ENCODE results near the gene ZNF691.
"Not testable (repeated sequence)": the region's sequence is repeated elsewhere in the genome, so short reads cannot be mapped to it uniquely, and the experiment has no call there.

ZNF691 gene, protein sequence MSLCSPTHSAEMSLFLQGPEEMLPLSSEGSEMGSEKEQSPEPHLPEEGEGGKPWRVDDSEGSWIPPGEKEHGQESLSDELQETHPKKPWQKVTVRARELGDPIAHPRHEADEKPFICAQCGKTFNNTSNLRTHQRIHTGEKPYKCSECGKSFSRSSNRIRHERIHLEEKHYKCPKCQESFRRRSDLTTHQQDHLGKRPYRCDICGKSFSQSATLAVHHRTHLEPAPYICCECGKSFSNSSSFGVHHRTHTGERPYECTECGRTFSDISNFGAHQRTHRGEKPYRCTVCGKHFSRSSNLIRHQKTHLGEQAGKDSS

DNA sequence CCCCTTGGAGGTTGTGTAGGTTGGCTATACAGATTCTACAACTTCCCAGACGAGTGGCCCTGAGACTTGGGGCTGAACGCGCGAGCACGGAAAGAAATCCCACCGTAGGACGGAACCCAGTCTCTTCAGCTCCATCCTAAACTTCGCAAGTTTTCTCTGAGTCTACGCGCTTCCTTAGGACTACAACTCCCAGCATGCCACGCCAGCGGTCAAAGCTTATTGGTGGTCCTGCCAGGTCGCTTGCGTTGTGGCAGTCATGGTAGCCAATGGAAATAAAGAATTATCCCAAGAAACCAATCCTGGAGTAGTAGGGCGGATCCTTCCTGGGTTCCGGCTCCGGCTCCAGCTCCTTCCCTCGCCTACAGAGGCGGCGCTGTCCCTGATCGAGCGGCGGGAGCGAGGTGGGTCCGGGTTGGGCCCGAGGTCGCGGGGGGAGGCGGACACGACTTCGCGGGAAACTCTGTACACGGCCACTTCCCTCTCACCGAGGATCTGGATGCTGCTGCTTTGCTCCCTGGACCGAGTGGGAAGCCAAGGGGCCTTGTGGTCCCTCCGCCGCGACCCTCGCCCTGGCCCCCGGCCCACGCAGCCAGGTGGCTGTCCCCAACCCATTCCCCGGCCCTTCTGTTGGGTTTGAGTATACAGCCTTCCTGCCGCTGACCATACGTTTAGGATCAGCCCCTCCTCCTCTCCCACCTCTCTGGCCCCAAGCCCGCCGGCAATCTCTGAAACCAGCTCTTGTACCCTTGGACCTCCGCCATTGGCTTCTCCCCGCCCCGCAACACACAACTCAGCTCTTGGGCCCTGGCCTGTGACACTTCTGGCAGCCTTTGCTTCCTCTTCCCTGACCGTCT, at the start of gene ZNF691:
Gene ZNF691, plus strand, starts transcription at position 357 of the 854 bp plus-strand sequence. CDS start 3,046 bp downstream, outside the sequence.
- peak; percentile 98 for DNase-seq
- in situ Hi-C loops (cut with MboI; ENCODE audit: low pct_unique_long_range_greater_than_20kb, low sequenced_read_pairs), result no loop called here

DNA sequence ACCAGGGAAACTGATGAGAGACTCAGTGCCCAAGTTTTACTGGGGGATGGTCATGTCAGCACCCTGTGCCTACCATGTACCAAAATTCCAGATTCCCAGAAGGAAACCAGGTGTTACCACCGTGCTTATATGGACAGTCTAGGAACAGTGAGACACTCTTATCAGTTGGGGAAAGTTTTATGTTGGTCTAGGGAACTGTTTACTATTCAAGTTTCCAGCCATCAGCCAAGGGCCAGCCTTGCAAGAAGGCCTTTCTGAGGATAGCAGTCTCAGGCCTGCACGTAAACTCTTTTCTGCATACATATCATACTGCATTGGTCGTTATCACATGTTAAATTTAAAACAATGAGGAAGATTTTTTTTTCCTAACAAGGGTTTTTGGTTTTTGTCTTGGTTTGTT, 49.0 kb upstream of the ZNF691 start:
- in situ Hi-C loops (cut with MboI; ENCODE audit: low pct_unique_long_range_greater_than_20kb, low sequenced_read_pairs), result loop anchor here (25.0 kb wide), 1 partner anchor 265 kb away; no protein-coding TSS in a partner anchor
- DNase-seq, result no peak

DNA sequence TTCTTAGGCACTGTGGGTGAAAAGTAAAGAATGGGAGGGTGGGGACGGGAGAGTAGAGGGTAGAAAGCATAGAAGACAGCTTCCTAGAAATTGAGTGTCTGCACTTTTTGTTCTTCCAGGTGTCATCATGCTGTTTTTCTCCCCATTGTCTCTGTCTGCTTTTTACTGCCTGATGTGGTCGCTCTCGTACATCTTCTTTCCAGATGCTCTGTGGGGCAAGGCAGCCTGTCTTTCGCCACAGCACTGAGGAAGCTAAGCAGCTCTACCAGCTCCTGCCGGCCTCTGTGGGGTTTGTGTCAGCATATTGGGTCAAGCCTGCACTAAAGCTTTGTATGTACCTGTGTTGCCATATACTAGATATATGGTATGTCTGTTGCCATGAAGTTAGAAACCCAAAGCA, 48.4 kb upstream of the ZNF691 start:
- in situ Hi-C loops (cut with MboI; ENCODE audit: low pct_unique_long_range_greater_than_20kb, low sequenced_read_pairs), result loop anchor here (25.0 kb wide), 1 partner anchor 264 kb away; no protein-coding TSS in a partner anchor
- no peak for DNase-seq

DNA sequence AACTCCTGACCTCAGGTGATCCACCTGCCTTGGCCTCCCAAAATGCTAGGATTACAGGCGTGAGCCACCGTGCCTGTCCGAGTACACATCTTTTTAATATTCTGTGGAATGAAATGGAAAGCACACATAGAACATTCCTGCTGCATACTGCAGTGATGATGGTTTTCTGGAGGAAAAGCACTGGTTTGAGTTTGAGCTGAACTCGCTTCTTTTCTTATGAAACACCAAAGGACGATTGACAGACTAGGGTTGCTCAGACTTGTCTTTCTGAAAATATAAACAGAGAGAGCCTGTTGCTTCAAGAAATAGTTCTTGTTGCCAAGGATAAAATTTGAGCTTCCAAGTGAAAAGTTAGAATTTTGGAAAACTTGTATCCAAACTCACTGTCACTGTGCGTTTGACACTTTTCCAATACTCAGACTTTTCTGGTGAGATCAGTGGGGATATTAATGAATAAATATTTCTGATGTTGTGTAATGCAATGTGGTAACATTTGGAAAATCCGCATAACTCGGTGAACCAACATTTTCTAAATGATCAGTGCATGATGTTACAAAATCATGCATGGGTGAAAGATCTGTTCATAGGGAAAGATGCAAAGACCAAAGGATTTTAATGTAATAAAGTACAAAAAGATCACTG, 44.5 kb upstream of the ZNF691 start:
- no peak for DNase-seq
- in situ Hi-C loops (cut with MboI; ENCODE audit: low pct_unique_long_range_greater_than_20kb, low sequenced_read_pairs), result no loop called here

DNA sequence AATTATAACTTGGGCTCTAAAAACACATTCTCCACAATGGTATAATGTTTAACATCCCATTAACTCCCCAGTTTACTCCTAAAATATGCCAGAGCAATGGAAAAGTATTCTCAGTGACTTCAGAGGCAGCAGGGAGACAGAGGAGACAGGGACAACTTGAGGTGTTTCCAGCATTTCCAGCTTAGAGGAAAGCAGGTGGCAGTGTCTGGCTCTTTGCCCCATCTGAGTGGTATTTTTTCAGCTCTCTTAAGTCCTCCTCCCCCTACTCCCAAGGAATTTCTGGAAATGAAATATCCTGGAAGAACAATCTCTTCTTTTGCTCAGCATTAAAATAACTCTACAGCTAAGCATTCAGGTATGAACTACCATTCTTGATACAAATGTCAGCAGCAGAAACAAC, 40.2 kb upstream of the ZNF691 start:
- in situ Hi-C loops (cut with MboI; ENCODE audit: low pct_unique_long_range_greater_than_20kb, low sequenced_read_pairs), result no loop called here
- DNase-seq, result no peak

DNA sequence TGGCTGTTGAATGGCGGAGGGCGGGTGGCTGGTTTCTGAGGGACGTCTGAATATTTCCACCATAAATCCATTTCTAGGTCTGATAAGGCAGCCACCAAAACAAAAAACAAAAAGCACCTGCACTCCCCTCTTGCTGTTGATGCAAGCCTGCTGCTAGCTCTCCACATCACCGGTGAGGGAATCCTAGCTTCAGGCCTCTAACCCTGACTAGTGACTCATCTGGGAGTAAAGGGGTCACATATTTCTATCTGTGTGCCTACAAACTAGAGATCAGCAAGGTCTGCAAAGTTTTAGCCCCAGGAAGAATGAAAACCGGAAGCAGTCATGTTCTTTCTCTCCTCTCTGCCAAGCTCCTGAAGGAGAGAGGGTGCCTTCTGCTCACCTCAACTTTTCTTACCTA, 39.8 kb upstream of the ZNF691 start:
- in situ Hi-C loops (cut with MboI; ENCODE audit: low pct_unique_long_range_greater_than_20kb, low sequenced_read_pairs), result no loop called here
- DNase-seq, result no peak

DNA sequence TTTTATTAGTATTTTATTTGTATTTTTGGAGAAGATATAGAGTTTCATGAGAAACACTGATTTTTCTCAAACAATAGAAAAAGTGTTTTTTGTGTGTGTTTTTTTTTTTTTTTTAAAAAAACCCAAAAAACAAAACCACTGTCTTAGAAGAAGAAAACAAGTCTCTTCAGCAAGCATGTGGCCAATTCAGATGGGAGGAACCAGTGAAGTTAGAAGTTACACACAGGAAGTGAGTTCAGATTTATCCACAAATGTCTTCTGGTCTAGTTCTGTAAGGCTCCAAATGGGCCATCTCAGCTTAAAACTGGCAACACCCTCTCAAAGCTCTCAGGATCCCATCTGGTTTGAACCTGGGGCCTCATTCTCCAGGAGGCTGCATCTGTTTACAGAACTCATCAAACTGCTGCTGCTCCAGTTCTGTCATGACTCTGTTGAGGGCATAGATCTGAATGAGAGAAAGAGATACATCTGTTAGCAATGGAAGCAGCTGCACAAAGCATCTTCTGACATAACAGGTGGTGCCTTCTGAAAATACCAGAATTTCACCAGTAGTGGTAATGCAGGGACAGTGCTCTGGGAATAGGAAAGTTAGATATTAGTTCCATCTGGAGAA, 39.3 kb upstream of the ZNF691 start:
- no peak for DNase-seq
- in situ Hi-C loops (cut with MboI; ENCODE audit: low pct_unique_long_range_greater_than_20kb, low sequenced_read_pairs), result no loop called here

DNA sequence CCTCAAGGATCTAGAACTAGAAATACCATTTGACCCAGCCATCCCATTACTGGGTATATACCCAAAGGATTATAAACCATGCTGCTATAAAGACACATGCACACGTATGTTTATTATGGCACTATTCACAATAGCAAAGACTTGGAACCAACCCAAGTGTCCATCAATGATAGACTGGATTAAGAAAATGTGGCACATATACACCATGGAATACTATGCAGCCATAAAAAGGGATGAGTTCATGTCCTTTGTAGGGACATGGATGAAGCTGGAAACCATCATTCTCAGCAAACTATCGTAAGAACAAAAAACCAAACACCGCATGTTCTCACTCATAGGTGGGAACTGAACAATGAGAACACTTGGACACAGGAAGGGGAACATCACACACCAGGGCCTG, 31.6 kb upstream of the ZNF691 start:
- in situ Hi-C loops (cut with MboI; ENCODE audit: low pct_unique_long_range_greater_than_20kb, low sequenced_read_pairs), result not testable (repeated sequence)

DNA sequence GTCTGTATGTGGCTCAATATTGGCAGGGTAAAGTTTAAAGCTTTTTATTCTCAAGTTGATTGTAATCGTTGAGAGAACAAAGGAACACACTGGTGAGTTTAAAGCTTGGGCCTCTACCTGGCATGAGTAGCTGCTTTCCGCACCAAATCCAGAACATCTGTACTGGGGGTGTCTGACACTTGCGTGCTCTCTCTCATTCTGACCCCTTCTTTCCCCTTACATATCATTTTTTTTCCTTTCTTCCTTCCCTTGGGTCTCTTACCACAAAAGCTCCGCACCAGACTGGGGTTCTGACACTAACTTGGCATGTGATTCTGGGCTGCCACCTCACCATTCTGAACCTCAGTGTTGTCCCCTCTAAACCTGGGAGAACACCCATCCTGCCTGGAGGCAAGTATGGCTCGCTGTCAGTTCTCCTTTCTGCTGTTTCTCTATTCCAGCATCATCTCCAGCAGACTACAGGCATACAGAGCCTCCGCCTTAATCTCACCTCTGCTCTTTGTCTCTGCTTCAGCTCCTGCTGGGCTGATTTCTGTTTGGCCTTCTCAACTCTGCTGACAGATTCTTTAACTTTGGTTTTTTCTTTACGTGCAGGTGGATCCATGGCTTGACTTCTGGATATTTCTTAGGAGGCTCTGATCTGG, 30.4 kb upstream of the ZNF691 start:
- no peak for DNase-seq
- in situ Hi-C loops (cut with MboI; ENCODE audit: low pct_unique_long_range_greater_than_20kb, low sequenced_read_pairs), result no loop called here

More for the DNA sequence above, 31.6 kb upstream of the ZNF691 start:
- DNase-seq, result not testable (repeated sequence)

DNA sequence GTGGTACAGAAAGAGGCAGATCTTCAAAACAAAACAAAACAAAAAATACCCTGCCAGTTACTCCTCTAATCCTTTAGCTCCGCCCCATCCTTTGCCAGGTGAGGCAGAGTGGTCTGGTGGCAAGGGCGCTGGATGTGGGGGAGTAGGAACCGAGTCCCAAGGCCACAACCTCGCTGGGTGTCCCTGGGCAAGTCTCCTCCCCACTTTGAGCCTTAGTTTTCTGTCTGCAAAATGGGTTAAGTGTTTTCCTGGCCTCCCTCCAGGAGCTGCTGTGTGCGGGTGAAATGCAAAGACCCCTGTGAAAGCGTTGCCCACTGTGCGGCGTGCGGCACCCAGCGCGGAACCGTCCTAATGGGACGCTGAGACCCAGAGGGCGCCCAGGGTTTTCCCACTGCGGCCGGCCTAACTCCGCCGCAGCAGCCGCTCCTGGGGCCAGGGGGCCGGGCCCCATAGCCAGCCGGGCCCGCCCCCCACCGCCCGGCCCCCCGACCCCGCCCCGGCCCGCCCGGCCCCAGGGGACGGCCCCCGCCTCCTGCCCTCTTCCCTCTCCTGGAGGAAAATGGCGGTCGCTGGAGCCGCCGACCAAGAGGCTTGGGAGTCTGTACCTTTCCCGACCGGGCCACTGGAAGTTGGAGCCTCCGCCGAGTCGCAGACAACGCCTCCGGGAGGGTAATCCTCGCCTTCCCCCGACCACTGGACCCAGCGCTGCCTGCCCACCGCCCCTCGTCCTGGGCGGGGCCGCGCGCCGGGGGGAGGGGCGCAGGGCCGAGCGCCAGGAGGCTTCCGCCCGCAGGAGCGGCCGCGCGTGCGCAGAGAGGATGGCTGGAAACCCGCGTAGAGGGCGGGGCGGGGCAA, 29.6 kb upstream of the ZNF691 start, which contains the start of the genes ERMAP and SVBP:
Gene ERMAP, plus strand, starts transcription at position 538 of the 855 bp plus-strand sequence. CDS start 13,327 bp downstream, outside the sequence.
Gene SVBP, minus strand, starts transcription at position 813 of the 855 bp plus-strand sequence. CDS start 853 bp downstream, outside the sequence.
- DNase-seq, result peak; percentile 87
- in situ Hi-C loops (cut with MboI; ENCODE audit: low pct_unique_long_range_greater_than_20kb, low sequenced_read_pairs), result no loop called here

DNA sequence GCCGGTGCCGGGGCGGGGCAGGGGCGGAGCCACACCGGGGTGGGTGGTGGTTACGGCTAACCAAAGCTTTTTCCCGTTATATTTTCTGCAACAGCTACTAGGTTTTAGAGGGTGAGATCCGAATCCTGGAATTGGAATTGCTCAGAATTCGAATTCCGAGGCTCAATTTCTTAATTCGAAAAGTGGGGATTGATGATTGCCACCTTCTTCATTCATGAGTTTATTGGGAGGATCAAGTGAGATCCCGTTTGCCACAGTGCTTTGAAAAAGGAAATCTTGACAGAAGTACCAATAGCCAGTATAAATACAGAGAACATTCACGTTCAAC, 29.0 kb upstream of the ZNF691 start:
- in situ Hi-C loops (cut with MboI; ENCODE audit: low pct_unique_long_range_greater_than_20kb, low sequenced_read_pairs), result no loop called here
- no peak for DNase-seq

DNA sequence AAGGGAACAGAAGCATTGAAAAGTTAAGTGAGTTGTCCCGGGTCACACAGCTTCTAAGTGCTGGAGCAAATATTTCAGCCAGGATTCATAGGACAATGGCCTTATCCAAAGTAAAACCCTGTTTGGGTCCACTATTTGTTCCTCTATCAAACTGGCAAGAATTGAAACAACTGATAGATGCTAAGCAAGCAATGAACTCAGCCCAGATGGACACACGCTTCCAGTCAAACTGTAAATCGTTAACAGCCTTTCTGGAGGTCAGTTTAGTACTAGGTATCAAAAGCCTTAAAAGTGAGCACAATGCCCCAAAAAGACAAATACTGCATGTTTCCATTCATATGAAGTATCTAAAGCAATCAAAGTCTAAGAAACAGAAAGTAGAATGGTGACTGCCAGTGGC, 28.4 kb upstream of the ZNF691 start:
- no peak for DNase-seq
- in situ Hi-C loops (cut with MboI; ENCODE audit: low pct_unique_long_range_greater_than_20kb, low sequenced_read_pairs), result no loop called here

DNA sequence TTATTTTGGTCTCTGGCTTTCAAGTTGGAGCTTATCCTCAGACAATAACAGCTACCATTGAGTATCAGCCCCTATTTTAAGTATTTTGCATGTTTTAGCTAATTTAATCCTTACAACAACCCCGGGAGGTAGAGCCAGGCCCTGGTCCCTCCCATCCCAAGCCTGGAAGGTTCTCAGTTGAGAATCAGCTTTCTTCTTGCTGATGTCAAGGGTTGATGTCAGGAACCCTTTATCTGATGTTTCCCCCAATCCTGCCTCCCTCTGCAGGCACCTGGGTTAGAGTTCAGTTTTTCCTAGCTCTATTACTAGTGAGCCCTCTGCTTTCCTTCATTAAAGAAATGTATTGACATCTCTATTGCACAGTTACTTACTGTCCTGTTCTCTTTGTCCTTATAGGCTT, 25.6 kb upstream of the ZNF691 start:
- DNase-seq, result no peak
- in situ Hi-C loops (cut with MboI; ENCODE audit: low pct_unique_long_range_greater_than_20kb, low sequenced_read_pairs), result no loop called here

DNA sequence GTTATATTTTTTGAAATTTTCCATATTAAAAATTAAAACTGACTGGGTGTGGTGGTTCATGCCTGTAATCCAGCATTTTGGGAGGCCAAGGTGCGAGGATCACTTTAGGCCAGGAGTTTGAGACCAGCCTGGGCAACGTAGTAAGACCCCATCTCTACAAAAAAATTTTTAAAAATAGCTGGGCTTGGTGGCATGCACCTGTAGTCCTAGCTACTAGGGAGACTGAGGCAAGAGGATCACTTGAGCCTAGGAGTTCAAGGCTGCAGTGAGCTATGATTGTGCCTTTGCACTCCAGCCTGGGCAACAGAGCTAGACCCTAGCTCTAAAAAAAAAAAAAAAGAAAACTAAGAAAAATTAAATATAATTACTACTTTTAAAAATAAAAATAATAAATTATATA, 24.7 kb upstream of the ZNF691 start:
- in situ Hi-C loops (cut with MboI; ENCODE audit: low pct_unique_long_range_greater_than_20kb, low sequenced_read_pairs), result no loop called here
- DNase-seq, result no peak

DNA sequence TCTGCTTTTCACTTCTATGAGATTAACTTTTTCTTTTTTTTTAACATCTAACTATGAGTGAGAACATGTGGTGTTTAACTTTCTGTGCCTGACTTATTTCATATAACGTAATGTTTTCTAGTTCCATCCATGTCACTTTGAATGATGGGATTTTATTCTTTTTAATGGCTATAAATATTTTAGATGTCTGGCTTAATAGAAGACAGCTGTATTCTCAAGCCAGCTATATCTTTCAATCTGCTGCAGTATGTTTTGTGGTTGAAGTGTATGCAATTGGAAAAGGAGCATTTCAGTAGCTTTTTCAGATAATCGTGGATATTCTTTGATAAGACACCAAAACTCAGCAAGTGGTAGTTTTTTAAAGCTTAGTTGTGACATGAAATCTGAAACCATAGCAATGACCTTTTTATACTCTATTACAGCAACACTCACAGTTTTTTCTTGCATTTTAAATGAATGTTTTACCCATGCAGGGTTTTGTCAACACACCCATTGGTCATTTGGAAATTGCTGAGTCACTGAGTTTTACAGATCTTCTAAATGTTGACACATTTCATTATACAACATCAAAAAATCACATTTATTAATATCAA, 23.5 kb upstream of the ZNF691 start:
- in situ Hi-C loops (cut with MboI; ENCODE audit: low pct_unique_long_range_greater_than_20kb, low sequenced_read_pairs), result no loop called here
- DNase-seq, result no peak

DNA sequence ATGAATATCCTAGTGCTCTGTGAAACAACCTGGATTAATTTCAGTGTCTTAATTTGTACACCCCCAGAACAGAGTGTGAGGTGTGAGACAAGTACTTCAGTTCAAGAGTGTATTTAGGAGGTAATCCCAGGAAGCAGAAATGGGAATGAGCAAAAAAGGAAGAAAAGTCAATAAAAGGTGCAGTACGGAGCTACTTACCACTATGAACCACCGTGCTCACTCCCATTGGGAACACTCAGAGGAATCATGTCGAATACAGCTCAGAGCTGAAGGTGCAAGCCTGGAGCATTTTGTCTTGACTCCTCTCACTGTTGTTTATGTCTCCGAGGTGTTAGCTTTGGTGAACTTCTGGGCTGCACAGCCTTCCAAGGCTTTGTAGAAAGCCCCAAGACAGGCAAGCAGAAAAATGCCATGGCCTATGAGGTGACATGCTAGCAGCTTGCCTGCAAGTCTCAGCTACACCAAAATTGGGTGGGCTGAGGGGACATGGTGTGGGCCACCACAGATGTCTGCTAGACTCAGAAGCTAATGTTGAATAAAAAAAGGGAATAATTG, 21.9 kb upstream of the ZNF691 start:
- DNase-seq, result no peak
- in situ Hi-C loops (cut with MboI; ENCODE audit: low pct_unique_long_range_greater_than_20kb, low sequenced_read_pairs), result no loop called here

DNA sequence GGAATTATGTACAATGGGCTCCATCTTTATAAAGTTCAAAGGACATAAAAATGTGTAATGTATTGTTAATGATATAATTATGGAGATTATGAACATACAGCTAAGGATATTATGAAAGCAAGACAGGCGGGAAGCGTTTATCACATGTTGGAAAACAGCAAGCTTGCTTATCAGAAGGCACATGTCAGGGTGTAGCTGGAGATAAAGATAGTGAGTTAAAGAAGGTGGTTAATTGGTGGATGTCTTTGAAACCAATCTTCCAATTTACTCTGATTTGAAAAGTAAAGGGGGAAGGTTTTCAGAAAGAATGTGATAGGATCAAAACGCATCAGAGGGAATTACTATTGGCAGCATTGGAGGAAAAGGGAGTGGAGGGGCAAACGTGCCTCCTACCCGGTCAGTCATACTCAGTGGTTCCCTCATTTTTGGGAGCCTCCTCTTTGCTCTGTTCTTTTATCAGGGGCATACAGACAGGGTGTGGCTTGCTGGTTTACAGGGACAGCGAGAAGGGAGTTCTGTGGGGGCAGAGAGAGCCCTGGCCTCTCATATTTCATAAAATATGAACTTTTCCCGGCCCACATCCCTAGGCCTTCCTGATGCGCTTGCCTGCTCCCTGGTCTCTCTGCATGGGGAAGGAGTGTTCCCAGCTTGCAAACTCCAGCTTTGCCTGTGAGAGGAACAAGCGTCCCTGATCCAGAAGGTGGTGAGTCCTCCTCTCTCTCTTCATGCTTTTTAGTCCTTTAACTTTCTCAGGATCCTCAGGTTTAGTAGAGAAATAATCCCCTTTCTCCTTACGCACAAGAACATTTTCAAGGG, 21.2 kb upstream of the ZNF691 start:
- in situ Hi-C loops (cut with MboI; ENCODE audit: low pct_unique_long_range_greater_than_20kb, low sequenced_read_pairs), result no loop called here
- no peak for DNase-seq
